Hepatocyte (in vitro differentiated cells): ENCODE measurements around the gene BORCS6. TPM values are rescaled to one million over a fixed set of nuclear protein-coding genes. Genes with fewer than 3 reads are reported as not detected.

Experiments
- DNase-seq: peaks from one replicate; pipeline ENCODE4 v3.0.0-alpha.2; 2016; ENCODE audit warnings: low spot score
- H2AFZ ChIP-seq: fragments of 200-600 bp; sonication (generic); 2 replicates; pipeline ENCODE4 v1.6.0; 2016; ENCODE audit warnings: antibody characterized with exemption, mild to moderate bottlenecking
- H3K27ac ChIP-seq: fragments of 200-600 bp; sonication (generic); 2 replicates; pipeline ENCODE4 v1.5.1; 2016; ENCODE audit warnings: mild to moderate bottlenecking
- H3K27me3 ChIP-seq: fragments of 200-600 bp; sonication (generic); 2 replicates; pipeline ENCODE4 v1.6.1; 2016
- H3K36me3 ChIP-seq: fragments of 200-600 bp; sonication (generic); replicated peaks from 2 replicates; pipeline ENCODE4 v1.5.1; 2016; ENCODE audit warnings: low read depth; ENCODE audit not compliant: insufficient read depth
- H3K4me1 ChIP-seq: fragments of 200-600 bp; sonication (generic); 2 replicates; pipeline ENCODE4 v1.5.1; 2016; ENCODE audit warnings: mild to moderate bottlenecking, moderate library complexity; ENCODE audit not compliant: insufficient read depth
- H3K4me2 ChIP-seq: fragments of 200-600 bp; sonication (generic); 2 replicates; pipeline ENCODE4 v1.6.0; 2016
- H3K4me3 ChIP-seq: fragments of 200-600 bp; sonication (generic); 2 replicates; pipeline ENCODE4 v1.5.1; 2016; ENCODE audit warnings: mild to moderate bottlenecking
- H3K79me2 ChIP-seq: fragments of 200-600 bp; sonication (generic); 2 replicates; pipeline ENCODE4 v1.6.0; 2017; ENCODE audit warnings: mild to moderate bottlenecking
- H3K9me2 ChIP-seq: fragments of 200-600 bp; sonication (generic); replicated peaks from 2 replicates; pipeline ENCODE4 v1.6.0; 2017; ENCODE audit warnings: mild to moderate bottlenecking; ENCODE audit not compliant: insufficient read depth
- H3K9me3 ChIP-seq: fragments of 200-600 bp; sonication (generic); 2 replicates; pipeline ENCODE4 v1.5.1; 2016; ENCODE audit warnings: low read depth, mild to moderate bottlenecking
- H4K20me1 ChIP-seq: fragments of 200-600 bp; sonication (generic); 2 replicates; pipeline ENCODE4 v1.6.0; 2016; ENCODE audit warnings: mild to moderate bottlenecking; ENCODE audit not compliant: insufficient read depth, poor library complexity, severe bottlenecking
- EZH2 ChIP-seq: fragments of 200-600 bp; sonication (generic); IDR thresholded peaks from 2 replicates; pipeline ENCODE4 v1.6.1; 2016; ENCODE audit warnings: antibody characterized with exemption, mild to moderate bottlenecking, borderline replicate concordance
- EZH2phosphoT487 ChIP-seq: fragments of 200-600 bp; sonication (generic); IDR thresholded peaks from one replicate; pipeline ENCODE4 v1.6.1; 2018; ENCODE audit warnings: antibody characterized with exemption, mild to moderate bottlenecking, low read depth, moderate library complexity; ENCODE audit not compliant: unreplicated experiment, severe bottlenecking
- WGBS: methylation state at CpG from one replicate; pipeline ENCODE4 v1.1.6; 2016; ENCODE audit warnings: low lambda C conversion rate; ENCODE audit errors: missing lambda C conversion rate; 5-methylcytosine and 5-hydroxymethylcytosine counted together
- polyA plus RNA-seq: library from polyadenylated mRNA; unstranded; fragments of >200 nt; fragmentation: Nextera tagmentation; extraction: Ambion mirVana; gene quantifications from 2 replicates; pipeline ENCODE4 v1.2.1, GENCODE V29; 2016
- total RNA-seq: library from RNA; depleted of rRNA; stranded (reverse); fragments of >200 nt; gene quantifications from 2 replicates; pipeline ENCODE4 v1.2.3, GENCODE V29; 2014
- TF ChIP-seq, protein P1 (sequence below): fragments of 200-600 bp; sonication (generic); IDR thresholded peaks from 2 replicates; pipeline ENCODE4 v1.5.1; 2016; ENCODE audit warnings: antibody characterized with exemption, mild to moderate bottlenecking; ENCODE audit not compliant: poor library complexity

BORCS6 gene
- total and polyA plus RNA-seq, 2 experiments from 2014 or later, result 9.4 to 10.2 TPM

DNA sequence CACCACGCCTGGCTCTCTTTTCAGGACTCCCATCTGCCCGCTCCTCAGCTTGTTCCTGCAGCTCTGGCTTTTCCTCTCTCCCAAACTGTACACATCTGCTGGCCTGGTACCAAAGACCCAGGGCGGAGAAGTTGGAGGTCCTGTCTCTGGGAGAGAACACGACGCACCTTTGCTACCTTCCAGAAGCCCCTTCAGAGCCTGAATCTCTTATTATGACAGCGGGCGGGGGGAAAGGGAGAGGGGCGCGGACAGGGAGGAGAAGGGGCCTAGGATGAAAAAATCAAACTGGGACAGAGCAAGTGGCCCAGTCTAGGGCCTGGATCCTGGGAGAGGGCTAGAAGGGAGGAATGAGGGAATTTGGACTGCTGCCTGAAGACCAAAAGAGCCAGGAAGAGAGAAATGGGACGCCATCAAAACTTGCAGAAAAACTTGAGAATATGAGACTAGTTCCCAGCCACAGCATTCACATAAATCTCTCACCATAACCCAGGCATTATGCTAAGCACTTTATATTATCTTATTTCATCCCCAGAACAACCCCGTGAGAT lies 35.3 kb downstream of the BORCS6 start:
- no peaks in the 10 kb centered on the region for H3K9me2 ChIP-seq

DNA sequence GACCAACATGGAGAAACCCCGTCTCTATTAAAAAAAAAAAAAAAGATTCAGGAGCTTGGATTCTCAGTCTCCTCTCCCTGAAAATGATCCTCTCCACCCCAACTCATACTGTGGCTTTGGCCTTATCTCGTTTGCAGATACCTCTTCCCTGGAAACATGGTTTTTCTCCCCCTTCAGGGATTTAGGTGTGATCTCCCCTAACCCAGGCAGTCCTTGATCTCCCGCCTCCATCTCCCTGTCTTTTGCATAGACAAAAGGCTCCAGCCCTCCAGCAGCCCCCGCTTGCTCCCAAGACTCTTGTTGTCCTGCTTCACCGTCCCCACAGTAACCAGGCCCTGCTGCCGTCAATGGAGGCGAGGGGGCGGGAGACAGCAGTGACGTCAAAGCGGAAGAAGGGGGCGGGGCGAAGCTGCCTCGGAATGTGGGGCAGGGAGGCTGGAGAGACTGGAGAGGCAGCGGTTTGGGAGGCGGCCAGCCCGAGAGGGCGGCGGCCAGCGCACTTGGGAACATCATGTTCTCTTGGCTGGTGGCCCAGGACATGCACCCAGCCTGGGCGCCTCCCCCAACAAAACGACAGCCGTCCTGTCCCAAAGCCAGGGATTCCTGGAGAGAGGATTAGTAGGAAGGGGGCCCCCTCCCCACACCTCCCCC lies 35.9 kb downstream of the BORCS6 start:
- peaks cover 33% of the 10 kb centered on the region for H3K4me1 ChIP-seq
- TF ChIP-seq, protein P1, sequence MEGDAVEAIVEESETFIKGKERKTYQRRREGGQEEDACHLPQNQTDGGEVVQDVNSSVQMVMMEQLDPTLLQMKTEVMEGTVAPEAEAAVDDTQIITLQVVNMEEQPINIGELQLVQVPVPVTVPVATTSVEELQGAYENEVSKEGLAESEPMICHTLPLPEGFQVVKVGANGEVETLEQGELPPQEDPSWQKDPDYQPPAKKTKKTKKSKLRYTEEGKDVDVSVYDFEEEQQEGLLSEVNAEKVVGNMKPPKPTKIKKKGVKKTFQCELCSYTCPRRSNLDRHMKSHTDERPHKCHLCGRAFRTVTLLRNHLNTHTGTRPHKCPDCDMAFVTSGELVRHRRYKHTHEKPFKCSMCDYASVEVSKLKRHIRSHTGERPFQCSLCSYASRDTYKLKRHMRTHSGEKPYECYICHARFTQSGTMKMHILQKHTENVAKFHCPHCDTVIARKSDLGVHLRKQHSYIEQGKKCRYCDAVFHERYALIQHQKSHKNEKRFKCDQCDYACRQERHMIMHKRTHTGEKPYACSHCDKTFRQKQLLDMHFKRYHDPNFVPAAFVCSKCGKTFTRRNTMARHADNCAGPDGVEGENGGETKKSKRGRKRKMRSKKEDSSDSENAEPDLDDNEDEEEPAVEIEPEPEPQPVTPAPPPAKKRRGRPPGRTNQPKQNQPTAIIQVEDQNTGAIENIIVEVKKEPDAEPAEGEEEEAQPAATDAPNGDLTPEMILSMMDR, result no peak
- no peak for TF ChIP-seq EZH2phosphoT487
- no peak for TF ChIP-seq EZH2

More for the DNA sequence above, 35.3 kb downstream of the BORCS6 start:
- H2AFZ ChIP-seq, result no peak overlapping the region
- H4K20me1 ChIP-seq, result peaks cover 22% of the 10 kb centered on the region
- peaks cover 33% of the 10 kb centered on the region for H3K4me1 ChIP-seq
- H3K79me2 ChIP-seq, result peaks cover 41% of the 10 kb centered on the region
- H3K4me2 ChIP-seq, result peak overlapping the region; percentile 87
- H3K4me3 ChIP-seq, result peak overlapping the region; percentile 11
- 51% methylated on average over 10 of the region's 11 CpGs for WGBS
- H3K27ac ChIP-seq, result peak overlapping the region; percentile 99
- no peaks in the 10 kb centered on the region for H3K9me3 ChIP-seq
- no peak for TF ChIP-seq EZH2phosphoT487
- no peak for TF ChIP-seq EZH2
- TF ChIP-seq, protein P1, result no peak
- H3K27me3 ChIP-seq, result no peaks in the 10 kb centered on the region
- DNase-seq, result no peak
- no peaks in the 10 kb centered on the region for H3K36me3 ChIP-seq

DNA sequence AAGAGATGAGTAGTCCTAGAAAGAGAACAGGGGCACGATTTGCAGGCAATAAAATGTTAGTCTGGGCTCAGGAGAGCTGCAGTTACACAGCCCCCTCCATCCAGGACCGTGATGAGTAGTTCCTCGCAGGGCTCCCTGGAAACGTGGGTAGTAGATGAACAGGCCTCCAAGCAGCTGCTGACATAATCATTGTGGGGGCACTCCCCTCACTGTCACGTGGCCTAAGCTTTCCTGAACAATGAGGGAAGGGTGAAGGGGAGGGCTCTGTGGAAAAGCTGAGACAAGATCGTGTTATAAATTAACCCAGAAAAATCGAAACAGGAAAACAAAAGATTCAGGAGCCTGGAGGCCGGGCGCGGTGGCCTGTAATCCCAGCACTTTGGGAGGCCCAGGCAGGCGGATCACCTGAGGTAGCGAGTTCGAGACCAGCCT lies 36.4 kb downstream of the BORCS6 start:
- no peaks in the 10 kb centered on the region for H3K36me3 ChIP-seq
- TF ChIP-seq EZH2phosphoT487 (no peak), EZH2 (no peak)
- TF ChIP-seq, protein P1, result no peak
- WGBS, result 38% methylated on average over 13 of the region's 13 CpGs
- peaks cover 49% of the 10 kb centered on the region for H3K79me2 ChIP-seq
- H3K9me2 ChIP-seq, result no peaks in the 10 kb centered on the region
- no peaks in the 10 kb centered on the region for H3K9me3 ChIP-seq
- peak; percentile 95 for DNase-seq
- H3K4me3 ChIP-seq, result no peak overlapping the region
- peaks cover 33% of the 10 kb centered on the region for H3K4me1 ChIP-seq
- peak overlapping the region; percentile 99 for H3K27ac ChIP-seq
- H2AFZ ChIP-seq, result no peak overlapping the region
- H3K27me3 ChIP-seq, result no peaks in the 10 kb centered on the region
- peak overlapping the region; percentile 87 for H3K4me2 ChIP-seq
- H4K20me1 ChIP-seq, result peaks cover 31% of the 10 kb centered on the region

More for the DNA sequence above, 35.9 kb downstream of the BORCS6 start:
- Histone ChIP-seq H3K27ac (peak overlapping the region; percentile 99), H2AFZ (no peak overlapping the region), H3K9me2 (no peaks in the 10 kb centered on the region), H3K79me2 (peaks cover 47% of the 10 kb centered on the region), H3K27me3 (no peaks in the 10 kb centered on the region), H3K4me3 (peak overlapping the region; percentile 11), H3K36me3 (no peaks in the 10 kb centered on the region), H4K20me1 (peaks cover 28% of the 10 kb centered on the region), H3K9me3 (no peaks in the 10 kb centered on the region), H3K4me2 (peak overlapping the region; percentile 87)
- 6% methylated on average over 16 of the region's 22 CpGs for WGBS
- peak; percentile 98 for DNase-seq
